BE2C (cell line): Measurements from ENCODE around the gene UNC119B.

ENCODE experiments used
- DNase-seq: peaks from one replicate; pipeline ENCODE4 v3.0.0-alpha.2; 2020
- H3K27me3 ChIP-seq: fragments of 250-450 bp; sonication (Bioruptor Pico); 2 replicates; pipeline ENCODE4 v1.5.1; 2020; ENCODE audit warnings: mild to moderate bottlenecking
- H3K36me3 ChIP-seq: fragments of 250-450 bp; sonication (Bioruptor Pico); 2 replicates; pipeline ENCODE4 v1.5.1; 2020; ENCODE audit warnings: mild to moderate bottlenecking
- H3K4me1 ChIP-seq: fragments of 250-450 bp; sonication (Bioruptor Pico); 2 replicates; pipeline ENCODE4 v1.5.1; 2020
- H3K4me3 ChIP-seq: 2 replicates; pipeline ENCODE4 v1.5.1; 2011; ENCODE audit warnings: low read depth, low read length
- H3K9me3 ChIP-seq: fragments of 250-450 bp; sonication (Bioruptor Pico); 2 replicates; pipeline ENCODE4 v1.5.1; 2020
- CTCF ChIP-seq: IDR thresholded peaks from 2 replicates; pipeline ENCODE4 v1.5.1; 2012; ENCODE audit warnings: mild to moderate bottlenecking, low read depth, low read length

The UNC119B gene

GRCh38 chr12:120678572-120678971 is 31.7 kb upstream of the UNC119B start:
- TF ChIP-seq CTCF = no peak
- Histone ChIP-seq H3K27me3 (no peaks in the 10 kb centered on the region), H3K4me1 (no peaks in the 10 kb centered on the region; the same call in 1 of the 2 replicates), H3K9me3 (no peaks in the 10 kb centered on the region), H3K4me3 (no peak overlapping the region), H3K36me3 (no peaks in the 10 kb centered on the region)
- DNase-seq = no peak

GRCh38 chr12:120680165-120680738 is 30.0 kb upstream of the UNC119B start:
- TF ChIP-seq CTCF = no peak
- Histone ChIP-seq H3K4me3 (no peak overlapping the region), H3K27me3 (no peaks in the 10 kb centered on the region), H3K4me1 (no peaks in the 10 kb centered on the region; the same call in 1 of the 2 replicates), H3K9me3 (no peaks in the 10 kb centered on the region), H3K36me3 (no peaks in the 10 kb centered on the region)
- no peak for DNase-seq

- H3K4me1 ChIP-seq = no peaks in the 10 kb centered on the region
- no peak for TF ChIP-seq CTCF
- no peaks in the 10 kb centered on the region for H3K9me3 ChIP-seq
- H3K36me3 ChIP-seq = no peaks in the 10 kb centered on the region
- H3K27me3 ChIP-seq = no peaks in the 10 kb centered on the region
- H3K4me3 ChIP-seq = no peak overlapping the region
- DNase-seq = no peak
Observed at GRCh38 chr12:120684523-120684932, 25.7 kb upstream of the UNC119B start.

- H3K4me1 ChIP-seq = no peaks in the 10 kb centered on the region
- peak overlapping the region; percentile 95 for H3K4me3 ChIP-seq
- no peak for TF ChIP-seq CTCF
- no peak for DNase-seq
- no peaks in the 10 kb centered on the region for H3K36me3 ChIP-seq
- H3K27me3 ChIP-seq = no peaks in the 10 kb centered on the region
- no peaks in the 10 kb centered on the region for H3K9me3 ChIP-seq
Observed at GRCh38 chr12:120685522-120685921, 24.7 kb upstream of the UNC119B start.

GRCh38 chr12:120686151-120686689 is 24.0 kb upstream of the UNC119B start:
- Histone ChIP-seq H3K27me3 (no peaks in the 10 kb centered on the region), H3K4me1 (no peaks in the 10 kb centered on the region), H3K9me3 (no peaks in the 10 kb centered on the region), H3K36me3 (no peaks in the 10 kb centered on the region), H3K4me3 (peak overlapping the region; percentile 95)
- no peak for TF ChIP-seq CTCF
- DNase-seq = peak; percentile 99
